Naive thymus-derived CD4-positive, alpha-beta T cell (primary cell): Measurements from ENCODE around the gene ZNF697. TPM values are rescaled to one million over a fixed set of nuclear protein-coding genes. Genes with fewer than 3 reads are reported as not detected.
"Not testable (repeated sequence)": the region's sequence is repeated elsewhere in the genome, so short reads cannot be mapped to it uniquely, and the experiment has no call there.

ENCODE experiments used
- ATAC-seq: fragments of 150-1000 bp; cut with Tn5 transposase; 2 replicates; pipeline ENCODE4 v1.10.0; 2021; ENCODE audit warnings: mild to moderate bottlenecking, moderate library complexity
- CTCF ChIA-PET: fragments of 350-600 bp; sonication (Branson Sonifier 250); formaldehyde crosslinking; loops from one replicate; lab custom pipeline; 2021; ENCODE audit warnings: antibody characterized with exemption; lab: Charles Lee
- POLR2A ChIA-PET: fragments of 350-600 bp; sonication (Branson Sonifier 250); formaldehyde crosslinking; loops from one replicate; lab custom pipeline; 2021; ENCODE audit warnings: antibody characterized with exemption, inconsistent platforms; lab: Charles Lee
- DNase-seq, 9 donors: peaks; one replicate each; pipeline versions ENCODE4 v3.0.0 to v3.0.0-alpha.2; 2020 to 2022; ENCODE audit warnings: mixed read lengths in 1 of 9
- H3K27ac ChIP-seq: one replicate; pipeline ENCODE4 v1.7.0; 2013; ENCODE audit warnings: mild to moderate bottlenecking, low read depth, low read length, moderate library complexity
- H3K27me3 ChIP-seq, 2 donors: one replicate each; pipeline ENCODE4 v1.7.0; 2013; ENCODE audit warnings: low read length in 2 of 2, mild to moderate bottlenecking in 2 of 2, moderate library complexity in 2 of 2; ENCODE audit not compliant: control insufficient read depth in 2 of 2, insufficient read depth in 2 of 2
- H3K36me3 ChIP-seq, 3 experiments: 1 replicate in 2 of 3; 2 replicates in 1 of 3; pipeline ENCODE4 v1.7.0; 2013; ENCODE audit warnings: low read length in 3 of 3, mild to moderate bottlenecking in 3 of 3, moderate library complexity in 1 of 3; ENCODE audit not compliant: insufficient read depth in 3 of 3, control insufficient read depth in 2 of 3
- H3K4me1 ChIP-seq, 2 donors: one replicate each; pipeline ENCODE4 v1.7.0; 2013; ENCODE audit warnings: low read length in 2 of 2, mild to moderate bottlenecking in 2 of 2, moderate library complexity in 1 of 2; ENCODE audit not compliant: control insufficient read depth in 2 of 2, insufficient read depth in 2 of 2
- H3K4me3 ChIP-seq: 2 replicates; pipeline ENCODE4 v1.7.0; 2013; ENCODE audit warnings: mild to moderate bottlenecking, low read length
- H3K9me3 ChIP-seq, 3 experiments: 1 replicate in 2 of 3; 2 replicates in 1 of 3; pipeline ENCODE4 v1.7.0; 2013; ENCODE audit warnings: low read length in 3 of 3; ENCODE audit not compliant: control insufficient read depth in 2 of 3
- H3K27ac Mint-ChIP-seq, 9 donors: one replicate each; pipeline ENCODE4 v1.8.0; 2020 to 2022; ENCODE audit warnings: mixed read lengths in 9 of 9, mild to moderate bottlenecking in 8 of 9, moderate library complexity in 5 of 9, inconsistent platforms in 2 of 9
- H3K27me3 Mint-ChIP-seq, 5 donors: one replicate each; pipeline ENCODE4 v1.8.0; 2021 to 2022; ENCODE audit warnings: mixed read lengths in 5 of 5, mild to moderate bottlenecking in 1 of 5
- H3K36me3 Mint-ChIP-seq, 5 donors: one replicate each; pipeline ENCODE4 v1.8.0; 2020 to 2022; ENCODE audit warnings: mixed read lengths in 5 of 5, mild to moderate bottlenecking in 3 of 5, inconsistent platforms in 1 of 5
- H3K4me1 Mint-ChIP-seq, 7 donors: one replicate each; pipeline ENCODE4 v1.8.0; 2020 to 2022; ENCODE audit warnings: mixed read lengths in 7 of 7, mild to moderate bottlenecking in 3 of 7, inconsistent platforms in 1 of 7
- H3K4me3 Mint-ChIP-seq, 10 donors: one replicate each; pipeline ENCODE4 v1.8.0; 2020 to 2022; ENCODE audit warnings: mild to moderate bottlenecking in 10 of 10, mixed read lengths in 10 of 10, moderate library complexity in 6 of 10, inconsistent platforms in 2 of 10
- H3K9me3 Mint-ChIP-seq, 11 donors: one replicate each; pipeline ENCODE4 v1.8.0; 2020 to 2022; ENCODE audit warnings: mixed read lengths in 11 of 11, mild to moderate bottlenecking in 4 of 11, inconsistent platforms in 1 of 11, moderate library complexity in 1 of 11
- intact Hi-C, 2 donors: fragments of 100-400 bp; cut with micrococcal nuclease; formaldehyde crosslinking; loops; one replicate each; pipeline ENCODE4 v1.15.1; 2023
- polyA plus RNA-seq, 2 donors: library from polyadenylated mRNA; unstranded; fragments of 300-500 nt; fragmentation: Illumina TruSeq; gene quantifications; one replicate each; pipeline ENCODE4 v1.2.3, GENCODE V29; 2021
- total RNA-seq, 6 experiments: library from RNA in 5 of 6; stranded (reverse) in 5 of 6; gene quantifications; 1 replicate in 5 of 6; 2 replicates in 1 of 6; pipeline ENCODE4 v1.2.3 and lab custom pipeline; 2021 to 2026

Gene ZNF697
- total and polyA plus RNA-seq, 7 experiments from 2014 or later = 0.08 to 2.1 (median 0.24) TPM; not detected in 2

DNA sequence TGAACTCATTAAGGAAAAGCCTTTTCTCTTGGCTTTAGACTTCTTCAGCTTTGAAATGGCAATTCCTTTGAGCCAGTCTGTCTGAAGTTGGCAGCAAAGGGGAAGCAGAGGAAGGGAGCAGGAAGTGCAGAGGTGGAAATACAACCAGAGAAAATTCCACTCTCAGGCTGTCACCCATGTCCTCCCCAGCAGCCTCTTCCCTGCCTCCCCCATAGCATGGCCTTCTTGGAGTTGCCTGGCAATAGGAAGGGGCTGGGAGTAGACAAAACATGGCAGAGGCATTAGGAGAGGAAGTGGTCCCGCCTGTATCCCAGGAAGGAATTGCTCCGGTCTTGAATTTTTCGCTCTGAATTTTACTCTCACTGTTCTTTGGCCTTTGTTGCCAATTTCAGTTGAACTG is 44.8 kb downstream of the ZNF697 start:
- H3K4me1 Mint-ChIP-seq, H3K4me1 ChIP-seq, H3K4me3 ChIP-seq, H3K36me3 ChIP-seq, CTCF ChIA-PET, H3K27ac Mint-ChIP-seq, H3K4me3 Mint-ChIP-seq, ATAC-seq, POLR2A ChIA-PET, H3K36me3 Mint-ChIP-seq, H3K27me3 ChIP-seq, H3K9me3 Mint-ChIP-seq, intact Hi-C loops, DNase-seq, H3K9me3 ChIP-seq, H3K27ac ChIP-seq: not testable (repeated sequence)
- peaks cover 8 to 44% (median 22%) of the 10 kb centered on the region in 5 donors for H3K27me3 Mint-ChIP-seq

DNA sequence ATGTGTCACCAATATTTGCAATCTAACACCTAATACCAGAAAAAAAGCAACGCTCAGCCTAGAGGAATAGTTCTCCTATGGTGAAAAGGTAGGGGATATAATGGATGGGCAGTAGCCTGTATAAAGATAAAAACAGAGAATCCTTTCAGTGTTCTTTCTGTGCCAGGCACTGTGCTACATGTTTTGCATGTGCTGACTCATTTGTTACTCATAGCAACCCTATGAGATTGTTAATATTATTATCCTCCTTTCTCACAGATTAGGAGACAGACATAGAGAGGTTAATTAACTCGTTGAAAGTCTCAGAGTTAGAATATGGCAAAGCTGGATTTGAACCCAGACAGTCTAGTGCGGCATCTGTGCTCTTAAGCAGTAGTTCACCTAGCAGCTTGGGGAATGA is 45.3 kb downstream of the ZNF697 start:
- H3K4me1 ChIP-seq, DNase-seq, H3K9me3 ChIP-seq, ATAC-seq, H3K27me3 ChIP-seq, POLR2A ChIA-PET, CTCF ChIA-PET, H3K36me3 Mint-ChIP-seq, H3K27ac ChIP-seq, H3K9me3 Mint-ChIP-seq, H3K4me1 Mint-ChIP-seq, H3K4me3 ChIP-seq, intact Hi-C loops, H3K4me3 Mint-ChIP-seq, H3K27ac Mint-ChIP-seq, H3K36me3 ChIP-seq: not testable (repeated sequence)
- H3K27me3 Mint-ChIP-seq = peaks cover 8 to 44% (median 22%) of the 10 kb centered on the region in 5 donors

- H3K4me1 ChIP-seq = no peaks in the 10 kb centered on the region
- H3K36me3 ChIP-seq = no peaks in the 10 kb centered on the region
- Mint-ChIP-seq H3K4me3 (no peak overlapping the region), H3K27ac (no peak overlapping the region), H3K4me1 (peaks cover 0 to 6% (median 0%) of the 10 kb centered on the region in 7 donors), H3K36me3 (no peaks in the 10 kb centered on the region), H3K9me3 (no peaks in the 10 kb centered on the region), H3K27me3 (peaks cover 8 to 43% (median 22%) of the 10 kb centered on the region in 5 donors)
- ATAC-seq (no peak), DNase-seq (no peak)
- ChIA-PET CTCF (no interaction called here), POLR2A (no interaction called here)
- H3K4me3 ChIP-seq = no peak overlapping the region
- H3K27me3 ChIP-seq = no peaks in the 10 kb centered on the region
- no peak overlapping the region for H3K27ac ChIP-seq
- intact Hi-C loops = no loop called here
- H3K9me3 ChIP-seq = no peaks in the 10 kb centered on the region
These were observed 45.9 kb downstream of the ZNF697 start for GRCh38 chr1:119602169-119602568.

- no peaks in the 10 kb centered on the region for H3K36me3 ChIP-seq
- Mint-ChIP-seq H3K27ac (no peak overlapping the region), H3K4me1 (peaks cover 0 to 3% (median 0%) of the 10 kb centered on the region in 7 donors), H3K27me3 (peaks cover 6 to 36% (median 31%) of the 10 kb centered on the region in 5 donors), H3K36me3 (no peaks in the 10 kb centered on the region), H3K4me3 (no peak overlapping the region), H3K9me3 (no peaks in the 10 kb centered on the region)
- H3K4me1 ChIP-seq = no peaks in the 10 kb centered on the region
- no peaks in the 10 kb centered on the region for H3K27me3 ChIP-seq
- ATAC-seq = no peak
- H3K9me3 ChIP-seq = no peaks in the 10 kb centered on the region
- H3K27ac ChIP-seq = no peak overlapping the region
- CTCF ChIA-PET = interaction anchor here (0.7 kb wide), 1 partner anchor 15 kb away, joined by 3 read pairs; no protein-coding TSS in a partner anchor
- no peak for DNase-seq
- no peak overlapping the region for H3K4me3 ChIP-seq
- POLR2A ChIA-PET = no interaction called here
- intact Hi-C loops = no loop called here
These were observed 47.1 kb downstream of the ZNF697 start for GRCh38 chr1:119600976-119601375.

DNA sequence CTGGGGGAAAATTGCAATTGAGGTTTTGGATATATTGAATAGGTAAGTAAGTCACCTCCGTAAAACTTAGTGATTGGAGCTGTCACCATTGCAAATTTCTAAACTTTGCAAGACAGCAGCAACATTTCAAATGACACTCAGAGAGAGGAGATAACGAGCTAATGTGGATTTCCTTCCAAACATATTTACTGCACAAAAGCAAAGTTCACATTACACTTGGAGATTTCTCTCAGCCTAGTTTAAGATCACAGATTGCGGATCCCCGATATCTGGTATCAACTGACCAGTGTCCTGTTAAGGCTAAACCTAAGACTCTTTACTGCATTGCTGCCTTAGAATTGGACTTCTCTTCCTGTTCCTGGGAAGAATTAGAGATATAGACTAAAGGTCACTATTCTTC is 47.5 kb downstream of the ZNF697 start:
- Mint-ChIP-seq H3K27me3 (peaks cover 6 to 35% (median 32%) of the 10 kb centered on the region in 5 donors), H3K4me3 (no peak overlapping the region), H3K27ac (no peak overlapping the region), H3K4me1 (peaks cover 0 to 3% (median 0%) of the 10 kb centered on the region in 7 donors), H3K9me3 (no peaks in the 10 kb centered on the region), H3K36me3 (no peaks in the 10 kb centered on the region)
- H3K27ac ChIP-seq = no peak overlapping the region
- no peaks in the 10 kb centered on the region for H3K36me3 ChIP-seq
- H3K4me1 ChIP-seq = no peaks in the 10 kb centered on the region
- intact Hi-C loops = no loop called here
- ATAC-seq = no peak
- H3K9me3 ChIP-seq = no peaks in the 10 kb centered on the region
- no peak overlapping the region for H3K4me3 ChIP-seq
- ChIA-PET CTCF (no interaction called here), POLR2A (no interaction called here)
- no peaks in the 10 kb centered on the region for H3K27me3 ChIP-seq
- no peak for DNase-seq

- Histone ChIP-seq H3K36me3 (no peaks in the 10 kb centered on the region), H3K9me3 (no peaks in the 10 kb centered on the region), H3K27ac (no peak overlapping the region), H3K4me1 (no peaks in the 10 kb centered on the region), H3K27me3 (no peaks in the 10 kb centered on the region), H3K4me3 (no peak overlapping the region)
- Mint-ChIP-seq H3K9me3 (peaks cover 0 to 5% (median 0%) of the 10 kb centered on the region in 11 donors), H3K36me3 (no peaks in the 10 kb centered on the region), H3K27me3 (peaks cover 4 to 24% (median 12%) of the 10 kb centered on the region in 5 donors), H3K27ac (no peak overlapping the region), H3K4me1 (no peaks in the 10 kb centered on the region), H3K4me3 (no peak overlapping the region)
- intact Hi-C loops = no loop called here
- ChIA-PET POLR2A (no interaction called here), CTCF (interaction anchor here (1.1 kb wide), 1 partner anchor 16 kb away, joined by 3 read pairs; no protein-coding TSS in a partner anchor)
- DNase-seq (no peak), ATAC-seq (no peak)
These were observed 52.5 kb downstream of the ZNF697 start for GRCh38 chr1:119595606-119596005.

- Histone ChIP-seq H3K36me3 (no peaks in the 10 kb centered on the region), H3K4me3 (no peak overlapping the region), H3K27ac (no peak overlapping the region), H3K9me3 (no peaks in the 10 kb centered on the region), H3K27me3 (no peaks in the 10 kb centered on the region), H3K4me1 (no peaks in the 10 kb centered on the region)
- ATAC-seq (no peak), DNase-seq (no peak)
- POLR2A ChIA-PET = no interaction called here
- Mint-ChIP-seq H3K9me3 (peaks cover 0 to 5% (median 0%) of the 10 kb centered on the region in 11 donors), H3K36me3 (no peaks in the 10 kb centered on the region), H3K4me1 (no peaks in the 10 kb centered on the region), H3K27ac (no peak overlapping the region), H3K27me3 (peaks cover 3 to 24% (median 12%) of the 10 kb centered on the region in 5 donors), H3K4me3 (no peak overlapping the region)
- intact Hi-C loops = no loop called here
- CTCF ChIA-PET = interaction anchor here (1.1 kb wide), 1 partner anchor 16 kb away, joined by 3 read pairs; no protein-coding TSS in a partner anchor
These were observed 52.9 kb downstream of the ZNF697 start for GRCh38 chr1:119595168-119595567.
